ENCODE results near the gene LRBA. TPM values are rescaled to one million over a fixed set of nuclear protein-coding genes. Genes with fewer than 3 reads are reported as not detected.

The LRBA gene
- total and polyA plus RNA-seq, 2 donors (not counting 1 experiment from before 2014, with no cell fraction given): 16.4 to 36.7 TPM

DNA sequence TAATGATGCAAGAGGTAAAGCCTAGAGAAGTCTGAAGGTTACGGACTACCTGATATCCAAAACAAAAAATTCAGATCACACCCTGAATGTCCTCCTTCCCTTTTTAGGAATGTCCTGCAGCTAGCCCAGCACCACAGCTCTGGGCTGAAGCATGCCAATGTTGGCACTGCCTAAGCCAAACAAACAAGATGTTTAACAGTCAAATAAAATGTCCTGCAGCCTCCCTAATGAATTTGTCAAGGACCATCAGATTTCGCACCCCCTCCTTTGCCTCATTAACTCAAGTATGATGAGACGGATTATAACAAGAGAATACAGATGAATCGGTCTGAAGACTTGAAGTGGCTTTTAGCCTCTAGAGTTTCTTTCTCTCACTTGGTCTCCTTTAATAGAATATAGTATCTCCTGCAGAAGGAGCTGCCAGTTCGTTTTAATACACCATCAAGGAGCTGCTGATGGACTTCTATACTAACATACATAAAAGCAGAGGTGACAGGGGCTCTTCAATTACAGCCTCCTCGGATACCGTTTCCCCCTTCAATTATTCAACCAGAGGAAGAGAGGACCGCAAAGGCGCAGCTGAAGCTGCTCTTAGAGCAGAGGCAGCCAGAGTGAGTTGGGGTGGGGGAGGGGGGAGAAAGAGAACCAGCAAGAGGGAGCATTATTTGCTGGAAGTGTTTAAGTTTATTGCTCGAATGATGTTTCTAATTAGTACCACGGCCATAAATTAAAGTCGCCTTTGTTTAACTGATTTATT lies 436.2 kb downstream of the LRBA start:
- peak; percentile 55 to 66 for DNase-seq (ENCODE audit: low read depth in 2 of 2)
- no peaks in the 10 kb centered on the region for H3K36me3 ChIP-seq (ENCODE audit: control insufficient read depth, insufficient read depth, low read length)
- H3K4me1 ChIP-seq (ENCODE audit: control insufficient read depth, extremely low read depth, insufficient read depth, low read length): no peaks in the 10 kb centered on the region
- H3K27ac ChIP-seq (ENCODE audit: insufficient read depth, low read length): no peak overlapping the region
- TF ChIP-seq EZH2 (IDR thresholded peaks at IDR 0.05; ENCODE audit: low read length, missing control alignments): no peak
- TF ChIP-seq, protein P1, sequence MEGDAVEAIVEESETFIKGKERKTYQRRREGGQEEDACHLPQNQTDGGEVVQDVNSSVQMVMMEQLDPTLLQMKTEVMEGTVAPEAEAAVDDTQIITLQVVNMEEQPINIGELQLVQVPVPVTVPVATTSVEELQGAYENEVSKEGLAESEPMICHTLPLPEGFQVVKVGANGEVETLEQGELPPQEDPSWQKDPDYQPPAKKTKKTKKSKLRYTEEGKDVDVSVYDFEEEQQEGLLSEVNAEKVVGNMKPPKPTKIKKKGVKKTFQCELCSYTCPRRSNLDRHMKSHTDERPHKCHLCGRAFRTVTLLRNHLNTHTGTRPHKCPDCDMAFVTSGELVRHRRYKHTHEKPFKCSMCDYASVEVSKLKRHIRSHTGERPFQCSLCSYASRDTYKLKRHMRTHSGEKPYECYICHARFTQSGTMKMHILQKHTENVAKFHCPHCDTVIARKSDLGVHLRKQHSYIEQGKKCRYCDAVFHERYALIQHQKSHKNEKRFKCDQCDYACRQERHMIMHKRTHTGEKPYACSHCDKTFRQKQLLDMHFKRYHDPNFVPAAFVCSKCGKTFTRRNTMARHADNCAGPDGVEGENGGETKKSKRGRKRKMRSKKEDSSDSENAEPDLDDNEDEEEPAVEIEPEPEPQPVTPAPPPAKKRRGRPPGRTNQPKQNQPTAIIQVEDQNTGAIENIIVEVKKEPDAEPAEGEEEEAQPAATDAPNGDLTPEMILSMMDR (conservative IDR thresholded peaks at IDR 0.05 in 1 of 2, IDR thresholded peaks at IDR 0.05 in 1 of 2; ENCODE audit: low read depth in 1 of 2, low read length in 2 of 2): no peak
- H3K4me3 ChIP-seq (replicated peaks in 1 of 4; ENCODE audit: control extremely low read depth in 1 of 4, insufficient read depth in 1 of 4, low read depth in 3 of 4, low read length in 4 of 4): peak overlapping the region; percentile 26 to 60 (median 42)
- peak overlapping the region; percentile 65 for H2AFZ ChIP-seq (ENCODE audit: low read length)
- H3K79me2 ChIP-seq (ENCODE audit: control insufficient read depth, insufficient read depth, low read length): no peaks in the 10 kb centered on the region
- H3K4me2 ChIP-seq (ENCODE audit: extremely low read depth, insufficient read depth, low read length): peak overlapping the region; percentile 7
- H4K20me1 ChIP-seq (ENCODE audit: control insufficient read depth, extremely low read depth, insufficient read depth, low read length): no peaks in the 10 kb centered on the region
- H3K9ac ChIP-seq (ENCODE audit: insufficient read depth, low read length): no peak overlapping the region
- H3K9me3 ChIP-seq (ENCODE audit: control insufficient read depth, insufficient read depth, low read depth, low read length): no peaks in the 10 kb centered on the region
- no peaks in the 10 kb centered on the region for H3K27me3 ChIP-seq (ENCODE audit: control insufficient read depth, insufficient read depth, low read length)

DNA sequence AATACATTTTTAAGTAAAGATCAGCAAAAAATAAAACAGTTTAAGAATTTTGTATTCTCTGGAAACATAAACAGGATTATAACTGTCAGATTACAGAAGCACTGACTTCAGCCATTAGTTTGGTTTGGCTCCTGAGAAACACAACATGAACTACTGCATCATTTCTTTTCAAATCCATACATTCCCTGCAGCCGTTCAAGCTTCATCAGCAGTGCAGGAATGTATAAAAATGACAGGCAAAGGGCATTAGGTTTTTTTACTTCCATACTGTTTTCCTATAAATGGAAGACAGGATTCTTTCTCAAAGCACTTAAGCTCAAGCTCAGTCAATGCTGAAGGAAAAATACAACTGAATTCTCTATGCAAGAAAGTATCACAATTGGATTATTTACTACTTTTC lies 437.3 kb downstream of the LRBA start:
- no peak overlapping the region for H3K4me2 ChIP-seq (ENCODE audit: extremely low read depth, insufficient read depth, low read length)
- H3K9me3 ChIP-seq (ENCODE audit: control insufficient read depth, insufficient read depth, low read depth, low read length): no peaks in the 10 kb centered on the region
- no peaks in the 10 kb centered on the region for H4K20me1 ChIP-seq (ENCODE audit: control insufficient read depth, extremely low read depth, insufficient read depth, low read length)
- no peaks in the 10 kb centered on the region for H3K36me3 ChIP-seq (ENCODE audit: control insufficient read depth, insufficient read depth, low read length)
- no peak overlapping the region for H3K4me3 ChIP-seq (replicated peaks in 1 of 4; ENCODE audit: control extremely low read depth in 1 of 4, insufficient read depth in 1 of 4, low read depth in 3 of 4, low read length in 4 of 4)
- H3K79me2 ChIP-seq (ENCODE audit: control insufficient read depth, insufficient read depth, low read length): no peaks in the 10 kb centered on the region
- H3K27me3 ChIP-seq (ENCODE audit: control insufficient read depth, insufficient read depth, low read length): no peaks in the 10 kb centered on the region
- no peak overlapping the region for H3K27ac ChIP-seq (ENCODE audit: insufficient read depth, low read length)
- H2AFZ ChIP-seq (ENCODE audit: low read length): no peak overlapping the region
- DNase-seq (ENCODE audit: low read depth in 2 of 2): no peak
- TF ChIP-seq EZH2 (IDR thresholded peaks at IDR 0.05; ENCODE audit: low read length, missing control alignments): no peak
- TF ChIP-seq, protein P1 (conservative IDR thresholded peaks at IDR 0.05 in 1 of 2, IDR thresholded peaks at IDR 0.05 in 1 of 2; ENCODE audit: low read depth in 1 of 2, low read length in 2 of 2): no peak
- no peak overlapping the region for H3K9ac ChIP-seq (ENCODE audit: insufficient read depth, low read length)
- H3K4me1 ChIP-seq (ENCODE audit: control insufficient read depth, extremely low read depth, insufficient read depth, low read length): no peaks in the 10 kb centered on the region

DNA sequence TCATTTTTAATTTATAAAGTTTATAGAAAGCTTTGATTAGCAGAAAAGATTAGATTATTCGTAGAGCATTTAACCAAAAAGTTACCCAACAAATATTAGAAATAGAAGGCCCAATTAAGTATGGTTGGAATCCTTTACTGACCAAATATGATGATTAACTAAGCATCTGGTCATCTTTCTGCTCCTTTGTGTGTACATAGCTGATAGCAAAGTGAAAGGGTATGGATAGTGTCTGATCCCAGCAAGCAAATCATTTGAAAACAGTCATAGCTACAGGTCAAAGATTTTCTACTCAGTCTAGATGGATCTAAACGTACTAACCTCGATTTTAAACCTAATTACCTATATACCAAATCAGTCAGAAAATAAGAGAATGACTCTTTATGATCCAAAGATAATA lies 440.4 kb downstream of the LRBA start:
- no peak overlapping the region for H3K27ac ChIP-seq (ENCODE audit: insufficient read depth, low read length)
- H3K4me2 ChIP-seq (ENCODE audit: extremely low read depth, insufficient read depth, low read length): no peak overlapping the region
- no peaks in the 10 kb centered on the region for H3K27me3 ChIP-seq (ENCODE audit: control insufficient read depth, insufficient read depth, low read length)
- no peak overlapping the region for H3K4me3 ChIP-seq (replicated peaks in 1 of 4; ENCODE audit: control extremely low read depth in 1 of 4, insufficient read depth in 1 of 4, low read depth in 3 of 4, low read length in 4 of 4)
- no peaks in the 10 kb centered on the region for H3K4me1 ChIP-seq (ENCODE audit: control insufficient read depth, extremely low read depth, insufficient read depth, low read length)
- no peak overlapping the region for H2AFZ ChIP-seq (ENCODE audit: low read length)
- H3K9ac ChIP-seq (ENCODE audit: insufficient read depth, low read length): no peak overlapping the region
- H3K9me3 ChIP-seq (ENCODE audit: control insufficient read depth, insufficient read depth, low read depth, low read length): no peaks in the 10 kb centered on the region
- DNase-seq (ENCODE audit: low read depth in 2 of 2): no peak
- H4K20me1 ChIP-seq (ENCODE audit: control insufficient read depth, extremely low read depth, insufficient read depth, low read length): no peaks in the 10 kb centered on the region
- no peaks in the 10 kb centered on the region for H3K36me3 ChIP-seq (ENCODE audit: control insufficient read depth, insufficient read depth, low read length)
- no peaks in the 10 kb centered on the region for H3K79me2 ChIP-seq (ENCODE audit: control insufficient read depth, insufficient read depth, low read length)
- TF ChIP-seq EZH2 (IDR thresholded peaks at IDR 0.05; ENCODE audit: low read length, missing control alignments): no peak
- TF ChIP-seq, protein P1 (conservative IDR thresholded peaks at IDR 0.05 in 1 of 2, IDR thresholded peaks at IDR 0.05 in 1 of 2; ENCODE audit: low read depth in 1 of 2, low read length in 2 of 2): no peak

Data from fibroblast of lung (primary cell).